GM21447 (cell line): ENCODE results near the gene ERVFRD-1.
"Not testable (repeated sequence)": the region's sequence is repeated elsewhere in the genome, so short reads cannot be mapped to it uniquely, and the experiment has no call there.

Experiments used
- ATAC-seq: cut with Tn5 transposase; IDR thresholded peaks from one replicate; pipeline ENCODE4 v1.9.1; 2021; ENCODE audit not compliant: unreplicated experiment

The ERVFRD-1 gene

GRCh38 chr6:11092668-11093375 is 18.7 kb downstream of the ERVFRD-1 start:
- ATAC-seq = peak; percentile 40

GRCh38 chr6:11091141-11091540 is 20.4 kb downstream of the ERVFRD-1 start:
- ATAC-seq = not testable (repeated sequence)

GRCh38 chr6:11089695-11090094 is 21.8 kb downstream of the ERVFRD-1 start:
- no peak for ATAC-seq

- ATAC-seq = not testable (repeated sequence)
Measured at GRCh38 chr6:11087141-11087812, 24.2 kb downstream of the ERVFRD-1 start.

GRCh38 chr6:11085758-11086435 is 25.6 kb downstream of the ERVFRD-1 start:
- no peak for ATAC-seq

GRCh38 chr6:11083956-11084355 is 27.6 kb downstream of the ERVFRD-1 start:
- no peak for ATAC-seq

GRCh38 chr6:11083491-11083890 is 28.0 kb downstream of the ERVFRD-1 start:
- ATAC-seq = no peak

GRCh38 chr6:11080296-11080695 is 31.2 kb downstream of the ERVFRD-1 start:
- no peak for ATAC-seq

GRCh38 chr6:11078266-11078665 is 33.3 kb downstream of the ERVFRD-1 start:
- ATAC-seq = no peak

GRCh38 chr6:11076540-11076939 is 35.0 kb downstream of the ERVFRD-1 start:
- no peak for ATAC-seq

- ATAC-seq = no peak
Measured at GRCh38 chr6:11072101-11072500, 39.4 kb downstream of the ERVFRD-1 start.

GRCh38 chr6:11069760-11070159 is 41.8 kb downstream of the ERVFRD-1 start:
- no peak for ATAC-seq

- no peak for ATAC-seq
Measured at GRCh38 chr6:11067348-11067747, 44.2 kb downstream of the ERVFRD-1 start.

- ATAC-seq = no peak
Measured at GRCh38 chr6:11066505-11067347, 44.8 kb downstream of the ERVFRD-1 start.

- ATAC-seq = no peak
Measured at GRCh38 chr6:11065436-11066202, 45.9 kb downstream of the ERVFRD-1 start.

- ATAC-seq = no peak
Measured at GRCh38 chr6:11064836-11065235, 46.7 kb downstream of the ERVFRD-1 start.

GRCh38 chr6:11062715-11063114 is 48.8 kb downstream of the ERVFRD-1 start:
- ATAC-seq = no peak

GRCh38 chr6:11062083-11062482 is 49.4 kb downstream of the ERVFRD-1 start:
- no peak for ATAC-seq

- ATAC-seq = no peak
Measured at GRCh38 chr6:11058406-11058805, 53.1 kb downstream of the ERVFRD-1 start.

GRCh38 chr6:11056871-11057270 is 54.7 kb downstream of the ERVFRD-1 start:
- no peak for ATAC-seq
